Left ventricle myocardium inferior (tissue), 1 donor: ENCODE results near the gene PRELP. TPM values are rescaled to one million over a fixed set of nuclear protein-coding genes. Genes with fewer than 3 reads are reported as not detected.
A peak's percentile ranks its signal among the peaks of the same experiment; 100 is the strongest.
"Not testable (repeated sequence)": the region's sequence is repeated elsewhere in the genome, so short reads cannot be mapped to it uniquely, and the experiment has no call there.

Source experiments
- DNase-seq: peaks from one replicate; pipeline ENCODE4 v3.0.0-alpha.2; 2020
- H3K27ac ChIP-seq: fragments of 200-600 bp; replicated peaks from 2 replicates; pipeline ENCODE4 v1.8.0; 2021
- H3K27me3 ChIP-seq: fragments of 200-600 bp; 2 replicates; pipeline ENCODE4 v1.8.0; 2021; ENCODE audit warnings: low read depth
- H3K36me3 ChIP-seq: fragments of 200-600 bp; 2 replicates; pipeline ENCODE4 v1.8.0; 2021
- H3K4me1 ChIP-seq: fragments of 200-600 bp; 2 replicates; pipeline ENCODE4 v1.8.0; 2021
- H3K4me3 ChIP-seq: fragments of 200-600 bp; 2 replicates; pipeline ENCODE4 v1.8.0; 2021; ENCODE audit warnings: mild to moderate bottlenecking, moderate library complexity
- H3K9me3 ChIP-seq: fragments of 200-600 bp; replicated peaks from 2 replicates; pipeline ENCODE4 v1.8.0; 2021
- intact Hi-C: fragments of 100-400 bp; cut with micrococcal nuclease; formaldehyde crosslinking; loops from one replicate; pipeline ENCODE4 v1.11.0; 2022
- total RNA-seq: library from RNA; stranded (reverse); fragmentation: NEBNext Ultra II Directional; extraction: Animal tissue kit (Norgen Biotek cat#: 25700); gene quantifications from one replicate; pipeline ENCODE4 v1.2.1, GENCODE V29; 2021
- TF ChIP-seq, protein P1 (sequence below): fragments of 200-600 bp; IDR thresholded peaks from 2 replicates; pipeline ENCODE4 v1.8.0; 2021; ENCODE audit warnings: antibody characterized with exemption, mild to moderate bottlenecking, borderline replicate concordance
- donor health status: DM: no; HTN: yes; CAD: no; lungs with severe emphysema.

The PRELP gene
- total RNA-seq, 1 donor from 2014 or later = 22.5 TPM

GRCh38 chr1:203464743-203465142, 10.9 kb upstream of the PRELP start:
- DNase-seq = no peak
- Histone ChIP-seq H3K36me3 (no peaks in the 10 kb centered on the region), H3K27me3 (no peaks in the 10 kb centered on the region), H3K27ac (peak overlapping the region; percentile 70), H3K9me3 (no peaks in the 10 kb centered on the region), H3K4me1 (peaks cover 44% of the 10 kb centered on the region), H3K4me3 (no peak overlapping the region)
- TF ChIP-seq, protein P1, sequence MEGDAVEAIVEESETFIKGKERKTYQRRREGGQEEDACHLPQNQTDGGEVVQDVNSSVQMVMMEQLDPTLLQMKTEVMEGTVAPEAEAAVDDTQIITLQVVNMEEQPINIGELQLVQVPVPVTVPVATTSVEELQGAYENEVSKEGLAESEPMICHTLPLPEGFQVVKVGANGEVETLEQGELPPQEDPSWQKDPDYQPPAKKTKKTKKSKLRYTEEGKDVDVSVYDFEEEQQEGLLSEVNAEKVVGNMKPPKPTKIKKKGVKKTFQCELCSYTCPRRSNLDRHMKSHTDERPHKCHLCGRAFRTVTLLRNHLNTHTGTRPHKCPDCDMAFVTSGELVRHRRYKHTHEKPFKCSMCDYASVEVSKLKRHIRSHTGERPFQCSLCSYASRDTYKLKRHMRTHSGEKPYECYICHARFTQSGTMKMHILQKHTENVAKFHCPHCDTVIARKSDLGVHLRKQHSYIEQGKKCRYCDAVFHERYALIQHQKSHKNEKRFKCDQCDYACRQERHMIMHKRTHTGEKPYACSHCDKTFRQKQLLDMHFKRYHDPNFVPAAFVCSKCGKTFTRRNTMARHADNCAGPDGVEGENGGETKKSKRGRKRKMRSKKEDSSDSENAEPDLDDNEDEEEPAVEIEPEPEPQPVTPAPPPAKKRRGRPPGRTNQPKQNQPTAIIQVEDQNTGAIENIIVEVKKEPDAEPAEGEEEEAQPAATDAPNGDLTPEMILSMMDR = no peak
- intact Hi-C loops = no loop called here

DNA sequence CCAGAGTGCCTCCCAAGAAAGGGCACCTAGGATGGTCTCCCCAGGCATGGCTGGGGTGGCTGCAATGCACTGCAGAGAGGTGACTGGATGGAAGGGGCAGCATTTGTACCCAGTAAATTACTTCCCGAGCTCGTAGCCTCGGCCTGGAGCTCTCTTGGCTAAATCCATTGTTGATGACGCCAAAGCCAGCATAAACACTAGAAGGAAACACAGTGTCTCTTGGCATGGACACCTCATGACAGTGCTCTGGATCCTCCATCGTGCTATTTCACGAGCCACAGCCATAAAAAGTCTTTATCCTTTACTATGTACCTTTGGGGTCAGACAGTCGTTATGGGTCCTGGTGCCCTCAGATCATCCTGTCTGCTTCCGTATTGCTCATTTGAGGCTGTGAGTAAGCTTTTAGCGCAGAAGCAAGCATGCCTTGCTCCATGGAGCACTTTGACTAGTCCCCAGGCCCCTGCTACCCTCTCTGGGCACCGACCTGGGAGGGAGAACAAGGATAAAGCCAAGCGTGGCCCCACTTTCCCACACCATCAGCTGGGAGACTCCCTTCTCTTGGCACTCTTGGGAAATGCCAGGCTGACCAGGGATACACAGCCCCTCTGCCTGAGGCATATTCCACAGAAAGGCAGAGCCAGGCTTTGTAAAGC, 10.3 kb upstream of the PRELP start:
- Histone ChIP-seq H3K9me3 (no peaks in the 10 kb centered on the region), H3K27me3 (no peaks in the 10 kb centered on the region), H3K4me3 (no peak overlapping the region), H3K36me3 (no peaks in the 10 kb centered on the region), H3K27ac (peak overlapping the region; percentile 70), H3K4me1 (peaks cover 44% of the 10 kb centered on the region)
- TF ChIP-seq, protein P1 = no peak
- no peak for DNase-seq
- intact Hi-C loops = no loop called here

DNA sequence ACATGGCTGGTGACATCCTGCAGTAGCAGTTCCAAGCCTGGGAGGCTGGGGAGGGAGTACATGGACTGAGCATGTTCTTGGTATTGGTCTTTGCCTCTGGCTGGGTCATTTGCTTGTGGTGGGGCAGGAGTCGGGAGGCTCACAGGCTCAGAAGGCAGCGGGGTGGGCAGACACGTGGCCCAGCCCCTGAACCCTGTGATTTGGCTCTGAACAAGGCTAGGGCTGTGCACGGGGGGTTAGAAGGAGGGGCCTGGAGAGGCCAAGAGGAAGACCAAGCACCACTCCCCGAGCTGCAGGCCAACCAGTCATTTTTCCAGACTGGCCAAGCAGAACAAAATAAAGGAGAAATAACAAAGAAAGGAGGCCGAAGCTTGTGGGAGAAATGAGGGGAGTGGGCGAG, 9.7 kb upstream of the PRELP start:
- no peak overlapping the region for H3K4me3 ChIP-seq
- peak overlapping the region; percentile 70 for H3K27ac ChIP-seq
- intact Hi-C loops = no loop called here
- H3K27me3 ChIP-seq = peaks cover 3% of the 10 kb centered on the region
- peak; percentile 67 for DNase-seq
- TF ChIP-seq, protein P1 = no peak
- H3K9me3 ChIP-seq = no peaks in the 10 kb centered on the region
- no peaks in the 10 kb centered on the region for H3K36me3 ChIP-seq
- H3K4me1 ChIP-seq = peaks cover 44% of the 10 kb centered on the region

GRCh38 chr1:203466906-203467549, 8.6 kb upstream of the PRELP start:
- H3K9me3 ChIP-seq, DNase-seq, H3K36me3 ChIP-seq, H3K4me3 ChIP-seq, intact Hi-C loops: not testable (repeated sequence)
- peaks cover 13% of the 10 kb centered on the region for H3K27me3 ChIP-seq
- peak overlapping the region; percentile 70 for H3K27ac ChIP-seq
- peaks cover 44% of the 10 kb centered on the region for H3K4me1 ChIP-seq

- TF ChIP-seq, protein P1 = no peak
- no peaks in the 10 kb centered on the region for H3K36me3 ChIP-seq
- no peaks in the 10 kb centered on the region for H3K9me3 ChIP-seq
- H3K27ac ChIP-seq = peak overlapping the region; percentile 70
- H3K27me3 ChIP-seq = peaks cover 18% of the 10 kb centered on the region
- H3K4me3 ChIP-seq = no peak overlapping the region
- intact Hi-C loops = no loop called here
- peaks cover 44% of the 10 kb centered on the region for H3K4me1 ChIP-seq
- peak; percentile 82 for DNase-seq
Observed at GRCh38 chr1:203467550-203467921, 8.1 kb upstream of the PRELP start.

- H3K27me3 ChIP-seq = peaks cover 23% of the 10 kb centered on the region
- H3K9me3 ChIP-seq = no peaks in the 10 kb centered on the region
- intact Hi-C loops = no loop called here
- no peaks in the 10 kb centered on the region for H3K36me3 ChIP-seq
- TF ChIP-seq, protein P1 = no peak
- H3K4me1 ChIP-seq = peaks cover 45% of the 10 kb centered on the region
- H3K4me3 ChIP-seq = no peak overlapping the region
- no peak for DNase-seq
- H3K27ac ChIP-seq = peak overlapping the region; percentile 70
Observed at GRCh38 chr1:203468326-203468725, 7.3 kb upstream of the PRELP start.
